Measurements from ENCODE around the gene VPS13C.

The VPS13C gene

DNA sequence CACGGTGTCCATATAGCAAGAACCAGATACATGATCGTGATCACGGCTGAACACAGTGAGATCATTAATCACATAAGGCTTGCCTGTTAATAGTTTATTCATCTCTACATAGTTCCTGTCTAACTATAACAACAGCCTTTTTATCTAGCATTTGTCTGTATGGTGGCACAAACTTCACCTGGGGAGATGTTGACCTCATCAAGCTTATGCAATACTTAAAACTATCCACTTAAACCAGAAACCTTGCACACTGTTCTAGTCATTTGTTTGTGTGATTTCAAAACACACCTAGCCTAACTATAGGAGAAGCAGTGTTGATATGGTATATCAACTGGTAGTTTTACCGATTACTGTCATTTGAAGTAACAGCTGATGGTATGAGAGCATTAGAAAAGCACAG lies 124.8 kb downstream of the VPS13C start:
- no peak for DNase-seq (ENCODE audit: low read depth in 2 of 2)

- no peak for DNase-seq (ENCODE audit: low read depth in 2 of 2)
Measured at GRCh38 chr15:61929452-61929851, 130.8 kb downstream of the VPS13C start.

DNA sequence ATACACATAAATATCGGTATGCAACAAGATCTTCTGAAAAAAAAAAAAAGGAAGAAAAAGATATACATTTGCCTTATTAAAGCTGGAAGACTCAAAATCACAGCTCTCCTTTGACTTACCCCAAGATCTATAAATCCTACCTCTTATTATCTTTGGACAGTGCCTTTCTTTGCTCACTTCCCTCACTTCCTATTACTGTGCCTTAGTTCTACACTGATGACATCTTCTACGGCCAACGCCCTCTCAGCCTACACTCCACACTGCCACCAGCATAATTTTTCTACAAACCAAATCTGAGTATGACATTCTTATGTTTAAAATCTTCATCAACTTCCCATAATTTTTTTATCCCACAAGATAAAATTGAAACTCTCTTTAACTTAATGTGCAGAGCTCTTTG lies 137.1 kb downstream of the VPS13C start:
- no peak for DNase-seq (ENCODE audit: low read depth in 2 of 2)

DNA sequence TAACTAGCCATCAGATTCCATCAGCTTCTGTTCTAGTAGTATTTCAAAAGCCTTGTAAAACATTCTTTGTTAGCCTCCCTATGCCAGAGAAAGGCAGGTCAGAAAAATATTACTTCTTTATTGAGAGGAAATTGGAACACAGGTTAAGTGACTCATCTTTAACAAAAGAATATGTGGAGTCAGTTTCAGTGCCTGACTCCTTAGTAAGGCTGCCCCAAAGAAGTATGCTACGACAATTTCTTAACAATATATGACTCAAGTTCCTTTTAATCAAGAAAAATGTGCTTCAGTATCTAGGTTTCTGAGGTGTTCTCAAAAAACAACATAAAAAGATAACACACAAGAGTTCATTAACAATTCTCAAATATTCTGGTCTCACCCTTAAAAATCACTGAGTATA lies 139.2 kb downstream of the VPS13C start:
- no peak for DNase-seq (ENCODE audit: low read depth in 2 of 2)

DNA sequence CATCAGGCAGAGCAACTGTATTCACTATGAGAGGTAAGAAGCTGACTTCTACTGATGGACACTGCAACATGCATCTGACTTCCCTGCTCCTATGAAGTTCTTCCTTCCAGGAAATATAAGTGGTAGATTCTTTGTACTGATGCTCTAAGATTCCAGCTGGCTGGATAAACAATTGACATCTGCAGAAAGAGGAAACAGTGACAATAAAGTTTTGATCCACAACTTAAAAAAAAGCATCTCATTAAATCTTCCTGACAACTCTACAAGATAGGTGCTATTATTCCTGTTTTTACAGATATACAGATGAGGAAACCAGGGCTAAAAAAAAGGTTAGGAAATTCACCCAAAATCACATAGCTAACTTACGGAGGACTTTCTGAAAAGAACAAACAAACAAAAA lies 142.8 kb downstream of the VPS13C start:
- no peak for DNase-seq (ENCODE audit: low read depth in 2 of 2)

GRCh38 chr15:61916104-61916503 lies 144.1 kb downstream of the VPS13C start:
- DNase-seq (ENCODE audit: low read depth in 2 of 2), result no peak

DNA sequence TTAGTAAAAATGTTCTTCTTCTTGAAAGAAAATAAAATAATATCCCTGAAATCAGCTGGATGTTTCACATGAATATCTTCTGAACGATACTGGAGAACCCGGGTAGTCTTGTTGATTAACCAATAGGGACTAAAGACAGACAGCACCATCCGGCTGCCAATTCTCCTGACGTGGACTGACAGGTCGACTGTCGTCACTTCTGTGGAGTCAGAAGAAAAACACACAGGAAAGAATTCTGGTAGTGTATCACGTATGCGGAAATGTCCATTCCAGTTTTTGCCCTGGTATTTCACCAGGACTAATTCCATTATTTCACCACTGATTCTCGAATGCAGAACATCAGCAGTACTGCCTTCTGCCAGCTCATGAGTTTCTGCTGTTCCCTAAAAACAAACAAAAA lies 144.6 kb downstream of the VPS13C start:
- no peak for DNase-seq (ENCODE audit: low read depth in 2 of 2)

GRCh38 chr15:61910839-61911369 lies 149.3 kb downstream of the VPS13C start:
- no peak for DNase-seq (ENCODE audit: low read depth in 2 of 2)

DNA sequence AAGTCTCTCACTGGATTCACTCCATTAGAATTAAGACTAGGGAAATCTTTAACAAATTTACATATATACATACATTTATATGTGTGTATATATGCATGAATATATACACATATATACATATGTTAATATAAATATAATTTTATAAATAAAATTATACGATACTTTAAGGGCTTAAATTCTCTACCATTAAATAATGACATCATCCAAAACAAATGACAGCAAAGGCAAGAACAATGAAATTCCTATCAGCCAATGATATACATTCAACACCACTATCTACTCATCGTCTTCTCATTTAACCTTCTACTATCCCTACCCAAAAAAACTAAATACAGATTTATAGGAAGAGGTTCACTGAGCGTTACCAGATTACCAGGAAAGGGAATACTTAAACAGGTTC lies 152.0 kb downstream of the VPS13C start:
- no peak for DNase-seq (ENCODE audit: low read depth in 2 of 2)

GRCh38 chr15:61907753-61908086 lies 152.5 kb downstream of the VPS13C start:
- no peak for DNase-seq (ENCODE audit: low read depth in 2 of 2)

- DNase-seq (ENCODE audit: low read depth in 2 of 2), result no peak
Measured at GRCh38 chr15:61906961-61907752, 153.1 kb downstream of the VPS13C start.

DNA sequence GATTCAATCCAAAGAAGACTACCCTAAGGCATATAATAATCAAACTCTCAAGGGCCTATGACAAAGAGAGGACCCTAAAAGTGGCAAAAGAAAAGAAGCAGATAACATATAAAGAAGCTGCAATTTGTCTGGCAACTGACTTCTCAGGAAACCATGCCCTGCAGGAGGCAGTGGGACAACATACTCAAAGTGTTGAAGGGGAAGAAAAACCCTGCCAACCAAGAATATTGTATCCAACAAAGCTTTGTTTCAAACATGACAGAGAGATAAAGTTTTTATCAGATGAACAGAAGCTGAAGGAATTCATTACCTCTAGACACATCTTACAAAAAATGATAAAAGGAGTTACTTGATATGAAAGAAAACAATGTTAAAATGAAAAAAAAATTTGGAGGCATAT lies 167.1 kb downstream of the VPS13C start:
- DNase-seq (ENCODE audit: low read depth in 2 of 2), result no peak

DNA sequence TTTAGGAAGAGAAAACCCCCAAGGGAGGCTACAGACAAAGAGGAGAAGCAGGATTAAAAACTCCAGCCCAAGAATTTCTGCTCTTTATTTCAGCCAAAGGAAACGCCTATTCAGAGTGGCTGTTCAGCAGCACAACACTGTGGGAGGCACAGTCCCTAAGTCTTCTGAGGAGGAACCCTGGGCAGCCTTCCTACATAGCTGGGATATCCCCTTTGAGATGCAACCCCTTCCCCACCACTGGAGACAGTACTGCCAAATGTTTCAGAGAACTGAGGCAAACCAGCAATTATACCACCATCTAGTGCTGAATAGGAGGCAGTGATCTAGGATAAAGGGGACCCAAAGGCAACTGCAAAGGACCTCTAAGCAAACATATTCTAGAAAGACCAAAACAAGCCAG lies 168.1 kb downstream of the VPS13C start:
- no peak for DNase-seq (ENCODE audit: low read depth in 2 of 2)

GRCh38 chr15:61890106-61890505 lies 170.1 kb downstream of the VPS13C start:
- no peak for DNase-seq (ENCODE audit: low read depth in 2 of 2)

- DNase-seq (ENCODE audit: low read depth in 2 of 2), result no peak
Measured at GRCh38 chr15:61889706-61890105, 170.5 kb downstream of the VPS13C start.

DNA sequence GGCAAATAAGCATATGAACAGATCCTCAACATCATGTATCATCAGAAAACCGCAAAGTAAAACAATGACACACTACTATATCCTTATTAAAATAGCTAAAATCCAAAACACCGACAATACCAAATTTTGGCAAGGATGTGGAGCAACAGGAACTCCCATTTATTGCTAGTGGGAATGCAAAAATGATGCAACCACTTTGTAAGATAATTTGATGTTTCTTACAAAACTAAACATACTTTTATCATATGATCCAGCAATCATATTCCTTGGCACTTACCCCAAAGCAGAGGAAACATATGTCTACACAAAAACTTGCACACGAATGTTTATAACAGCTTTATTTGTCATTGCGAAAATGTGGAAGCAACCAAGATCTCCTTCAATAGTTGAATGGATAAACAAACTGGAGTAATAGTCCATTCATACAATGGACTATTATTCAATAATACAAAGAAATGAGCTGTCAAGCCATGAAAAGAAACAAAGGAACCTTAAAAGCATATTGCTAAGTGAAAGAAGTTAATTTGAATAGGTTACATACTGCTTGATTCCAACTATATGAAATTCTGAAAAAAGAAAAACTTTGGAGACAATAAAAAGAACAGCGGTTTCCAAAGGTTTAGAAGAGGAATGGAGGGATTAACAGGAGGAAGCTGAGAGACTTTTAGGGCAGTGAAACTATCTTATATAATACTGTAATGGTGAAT lies 172.0 kb downstream of the VPS13C start:
- no peak for DNase-seq (ENCODE audit: low read depth in 2 of 2)

DNA sequence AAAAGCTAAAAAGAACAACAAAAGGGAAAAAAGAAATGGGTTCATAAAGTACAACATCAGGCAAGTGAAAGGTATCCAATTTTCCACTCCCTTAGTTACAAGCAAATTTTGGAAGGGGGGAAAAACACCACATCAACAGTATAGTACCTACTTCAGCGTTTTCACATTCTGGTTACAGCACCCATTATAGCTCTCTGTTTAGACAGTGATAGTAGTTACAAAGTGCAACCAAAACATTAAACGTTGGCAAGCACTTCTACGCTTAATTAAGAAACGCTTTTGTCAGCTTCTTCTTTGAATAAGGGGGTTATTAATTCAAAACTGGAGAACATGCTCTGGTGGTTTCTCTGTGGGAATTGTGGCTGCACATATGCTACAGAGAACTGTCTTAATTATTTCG lies 180.2 kb downstream of the VPS13C start:
- no peak for DNase-seq (ENCODE audit: low read depth in 2 of 2)

DNA sequence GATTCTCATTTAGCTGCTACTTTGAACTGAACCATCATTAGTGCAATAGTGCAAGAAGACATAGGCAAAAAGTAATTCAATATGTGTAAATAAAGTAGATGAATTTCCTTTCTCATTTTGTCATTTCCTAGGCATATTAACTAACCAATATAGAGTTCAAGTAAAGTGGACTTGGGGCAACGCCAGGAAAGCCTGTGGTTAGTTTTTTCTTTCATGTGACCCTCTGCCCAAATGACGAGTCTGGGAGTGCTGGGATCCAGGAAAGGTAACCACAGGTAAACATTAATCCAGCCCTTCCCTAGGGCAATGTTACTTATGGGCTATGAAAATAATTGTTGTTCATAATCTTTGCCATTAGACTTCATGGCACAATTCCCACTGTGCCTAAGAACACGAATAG lies 181.0 kb downstream of the VPS13C start:
- DNase-seq (ENCODE audit: low read depth in 2 of 2), result no peak

- no peak for DNase-seq (ENCODE audit: low read depth in 2 of 2)
Measured at GRCh38 chr15:61871926-61872522, 188.2 kb downstream of the VPS13C start.

GRCh38 chr15:61869656-61870055 lies 190.6 kb downstream of the VPS13C start:
- no peak for DNase-seq (ENCODE audit: low read depth in 2 of 2)

- no peak for DNase-seq (ENCODE audit: low read depth in 2 of 2)
Measured at GRCh38 chr15:61861962-61862361, 198.3 kb downstream of the VPS13C start.

DNA sequence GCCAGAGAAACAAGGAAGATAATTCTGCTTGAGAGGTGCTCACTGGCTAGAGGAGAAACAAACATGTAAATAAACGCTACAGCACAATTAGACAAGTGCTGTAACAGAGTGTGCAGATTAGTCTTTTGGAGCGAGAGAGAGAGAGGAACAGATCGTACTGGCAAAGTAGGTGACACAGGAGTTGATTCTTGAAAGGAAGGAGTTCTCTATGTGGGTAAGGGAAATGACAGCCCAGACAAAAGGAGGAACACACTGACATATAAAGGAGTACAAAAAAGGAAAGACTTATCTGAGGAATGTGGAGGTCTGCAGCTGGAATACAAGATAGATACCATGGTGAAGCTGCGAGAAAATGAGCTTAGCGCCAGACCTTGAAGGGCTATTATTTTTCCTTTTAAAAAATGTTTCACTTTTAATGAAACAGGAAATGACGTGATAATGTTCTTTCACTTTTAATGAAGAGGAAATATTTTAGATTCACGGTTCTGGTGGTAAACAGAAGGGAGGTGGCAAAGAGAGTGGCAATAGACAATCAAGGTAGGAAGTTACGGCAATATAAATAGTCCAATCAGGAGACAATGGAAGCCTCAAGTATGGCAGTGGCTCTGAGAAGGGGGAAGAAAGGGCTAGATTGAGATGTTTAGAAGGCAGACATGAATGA lies 202.9 kb downstream of the VPS13C start:
- DNase-seq (ENCODE audit: low read depth in 2 of 2), result no peak
